Fibroblast of skin of back (primary cell): ENCODE results near the gene ZACN.
A peak's percentile ranks its signal among the peaks of the same experiment; 100 is the strongest.

ENCODE experiments used
- DNase-seq: peaks from one replicate; pipeline ENCODE4 v3.0.0-alpha.2; 2013

Gene ZACN

GRCh38 chr17:76082326-76083251, 3.6 kb downstream of the ZACN start:
- DNase-seq, result no peak

- DNase-seq, result no peak
Observed at GRCh38 chr17:76083536-76084182, 4.7 kb downstream of the ZACN start.

GRCh38 chr17:76085066-76085730, 6.2 kb downstream of the ZACN start:
- no peak for DNase-seq

GRCh38 chr17:76085731-76086366, 6.9 kb downstream of the ZACN start:
- DNase-seq, result no peak

GRCh38 chr17:76086384-76086783, 7.4 kb downstream of the ZACN start:
- DNase-seq, result no peak

- no peak for DNase-seq
Observed at GRCh38 chr17:76087531-76087930, 8.5 kb downstream of the ZACN start.

- no peak for DNase-seq
Observed at GRCh38 chr17:76088041-76088867, 9.3 kb downstream of the ZACN start.

- DNase-seq, result no peak
Observed at GRCh38 chr17:76088868-76089576, 10.0 kb downstream of the ZACN start.

- no peak for DNase-seq
Observed at GRCh38 chr17:76089680-76090516, 10.9 kb downstream of the ZACN start.

- no peak for DNase-seq
Observed at GRCh38 chr17:76090517-76091129, 11.6 kb downstream of the ZACN start.

- DNase-seq, result no peak
Observed at GRCh38 chr17:76091526-76092286, 12.7 kb downstream of the ZACN start.

- no peak for DNase-seq
Observed at GRCh38 chr17:76092526-76093413, 13.8 kb downstream of the ZACN start.

- DNase-seq, result no peak
Observed at GRCh38 chr17:76094046-76094445, 15.1 kb downstream of the ZACN start.

- no peak for DNase-seq
Observed at GRCh38 chr17:76095943-76096342, 17.0 kb downstream of the ZACN start.

- no peak for DNase-seq
Observed at GRCh38 chr17:76097716-76098295, 18.8 kb downstream of the ZACN start.

GRCh38 chr17:76102944-76103273, 23.9 kb downstream of the ZACN start:
- DNase-seq, result no peak

- DNase-seq, result peak; percentile 89
Observed at GRCh38 chr17:76103274-76104139, 24.5 kb downstream of the ZACN start, which contains the start of gene EXOC7. Gene EXOC7 (minus strand): TSS chr17:76103787. CDS start chr17:76103692, 95 bp downstream.
